ELR (cell line): ENCODE results near the gene SIN3A.
"Not testable (repeated sequence)": the region's sequence is repeated elsewhere in the genome, so short reads cannot be mapped to it uniquely, and the experiment has no call there.

ENCODE experiments used
- DNase-seq: peaks from one replicate; pipeline ENCODE4 v3.0.0-alpha.2; 2015; ENCODE audit warnings: low read depth

Gene SIN3A

GRCh38 chr15:75451674-75452363, at the start of gene SIN3A:
SIN3A (minus strand) TSS chr15:75451690; CDS start chr15:75430375, 21,315 bp downstream.
- DNase-seq = peak; percentile 100

- DNase-seq = no peak
These were observed 42.2 kb upstream of the SIN3A start for GRCh38 chr15:75493732-75494131.

GRCh38 chr15:75483961-75484360, 32.5 kb upstream of the SIN3A start:
- no peak for DNase-seq

GRCh38 chr15:75483556-75483955, 32.1 kb upstream of the SIN3A start:
- DNase-seq = peak; percentile 15

GRCh38 chr15:75483106-75483505, 31.6 kb upstream of the SIN3A start:
- no peak for DNase-seq

- not testable (repeated sequence) for DNase-seq
These were observed 29.0 kb upstream of the SIN3A start for GRCh38 chr15:75480463-75480862.

- no peak for DNase-seq
These were observed 28.2 kb upstream of the SIN3A start for GRCh38 chr15:75479670-75480069.

GRCh38 chr15:75477094-75477493, 25.6 kb upstream of the SIN3A start:
- not testable (repeated sequence) for DNase-seq

GRCh38 chr15:75468913-75469598, 17.6 kb upstream of the SIN3A start:
- DNase-seq = no peak

GRCh38 chr15:75460646-75461045, 9.2 kb upstream of the SIN3A start:
- no peak for DNase-seq

- DNase-seq = no peak
These were observed 8.1 kb upstream of the SIN3A start for GRCh38 chr15:75459581-75459980.

GRCh38 chr15:75456710-75457109, 5.2 kb upstream of the SIN3A start:
- peak; percentile 25 for DNase-seq

GRCh38 chr15:75455982-75456531, 4.6 kb upstream of the SIN3A start:
- peak; percentile 67 for DNase-seq

- peak; percentile 83 for DNase-seq
These were observed 4.0 kb upstream of the SIN3A start for GRCh38 chr15:75455424-75455981.

- DNase-seq = peak; percentile 47
These were observed 3.2 kb upstream of the SIN3A start for GRCh38 chr15:75454471-75455378.

GRCh38 chr15:75453703-75454470, 2.4 kb upstream of the SIN3A start:
- DNase-seq = peak; percentile 100

- peak; percentile 65 for DNase-seq
These were observed 1.6 kb upstream of the SIN3A start for GRCh38 chr15:75452865-75453702.

- DNase-seq = peak; percentile 89
These were observed 924 bp upstream of the SIN3A start for GRCh38 chr15:75452364-75452864.

GRCh38 chr15:75451202-75451673, 252 bp downstream of the SIN3A start:
- no peak for DNase-seq
